NOMO-1 (cell line): ENCODE data around the gene PFDN2.

Experiments
- DNase-seq, 2 experiments: peaks; one replicate each; lab custom pipeline; 2025; ENCODE audit not compliant: unreplicated experiment in 2 of 2; lab: John Stamatoyannopoulos, UW

Gene PFDN2

DNA sequence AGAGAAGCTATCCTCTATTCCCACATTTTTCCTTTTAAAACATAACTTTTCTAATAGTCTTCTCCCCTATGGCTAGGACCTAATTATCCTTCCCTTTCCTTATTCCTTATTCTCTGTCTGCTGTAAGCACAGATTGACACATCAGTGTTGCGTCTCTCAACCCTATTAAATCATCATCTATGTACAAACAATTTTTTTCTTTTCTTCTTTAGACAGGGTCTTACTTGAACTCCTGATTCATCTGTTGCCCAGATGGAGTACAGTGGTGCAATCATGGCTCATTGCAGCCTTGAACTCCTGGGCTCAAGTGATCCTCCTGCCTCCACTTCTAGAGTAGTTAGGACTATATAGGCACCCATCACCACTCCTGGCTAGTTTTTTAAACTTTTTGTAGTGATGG lies 11.4 kb downstream of the PFDN2 start:
- DNase-seq, result no peak

DNA sequence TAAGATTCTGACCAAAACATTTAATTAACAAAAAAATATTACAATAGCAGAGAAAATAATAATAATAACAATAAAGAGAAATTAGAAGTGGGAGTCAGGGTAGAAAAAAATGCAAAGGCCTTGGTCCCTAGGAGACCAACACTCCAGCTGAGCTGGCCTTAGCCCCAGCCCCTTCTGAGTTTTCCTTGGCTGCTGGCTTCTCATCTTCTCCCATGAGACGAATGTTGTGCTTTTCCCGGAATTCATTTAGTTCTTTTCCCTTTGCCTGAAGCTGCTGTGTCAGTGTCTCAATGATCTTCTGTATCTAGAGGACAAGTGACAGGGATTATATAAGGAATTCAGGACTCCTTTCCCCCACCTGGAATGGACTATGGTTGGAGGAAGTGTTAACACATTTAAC lies 17.3 kb downstream of the PFDN2 start:
- DNase-seq, result no peak

DNA sequence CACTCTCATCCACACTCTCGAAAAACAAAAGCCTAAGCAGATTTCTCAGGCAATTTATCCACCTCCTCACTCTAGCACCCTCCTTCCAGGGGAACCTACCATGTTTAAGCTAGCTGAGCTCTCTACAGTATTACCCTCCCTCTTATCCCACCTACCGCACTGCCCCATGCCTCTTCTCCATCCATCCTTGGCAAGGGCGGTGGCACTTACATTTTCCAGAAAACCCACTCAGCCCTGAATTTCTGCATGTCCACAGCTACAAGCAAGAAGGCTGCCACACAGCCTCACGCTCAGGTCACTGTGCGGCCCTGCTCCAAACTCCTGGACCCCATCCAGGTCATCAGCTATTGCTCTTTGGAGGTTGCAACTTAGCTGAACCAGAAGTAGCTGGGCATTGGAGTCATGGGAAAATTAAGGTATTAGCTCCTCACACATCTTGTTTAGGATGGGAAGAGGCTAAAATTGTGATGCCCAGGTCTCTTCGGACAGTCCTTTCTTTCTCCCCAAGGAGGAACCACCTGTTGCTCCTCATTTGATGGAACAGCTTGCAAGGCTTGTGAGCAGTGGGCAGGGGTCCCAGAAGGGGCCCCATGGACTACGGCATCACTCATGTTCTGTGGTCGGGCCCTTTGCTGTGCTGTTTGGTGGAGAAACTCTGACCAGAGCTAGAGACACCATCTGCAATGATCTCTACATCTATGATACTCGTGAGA lies 18.6 kb downstream of the PFDN2 start:
- no peak for DNase-seq

DNA sequence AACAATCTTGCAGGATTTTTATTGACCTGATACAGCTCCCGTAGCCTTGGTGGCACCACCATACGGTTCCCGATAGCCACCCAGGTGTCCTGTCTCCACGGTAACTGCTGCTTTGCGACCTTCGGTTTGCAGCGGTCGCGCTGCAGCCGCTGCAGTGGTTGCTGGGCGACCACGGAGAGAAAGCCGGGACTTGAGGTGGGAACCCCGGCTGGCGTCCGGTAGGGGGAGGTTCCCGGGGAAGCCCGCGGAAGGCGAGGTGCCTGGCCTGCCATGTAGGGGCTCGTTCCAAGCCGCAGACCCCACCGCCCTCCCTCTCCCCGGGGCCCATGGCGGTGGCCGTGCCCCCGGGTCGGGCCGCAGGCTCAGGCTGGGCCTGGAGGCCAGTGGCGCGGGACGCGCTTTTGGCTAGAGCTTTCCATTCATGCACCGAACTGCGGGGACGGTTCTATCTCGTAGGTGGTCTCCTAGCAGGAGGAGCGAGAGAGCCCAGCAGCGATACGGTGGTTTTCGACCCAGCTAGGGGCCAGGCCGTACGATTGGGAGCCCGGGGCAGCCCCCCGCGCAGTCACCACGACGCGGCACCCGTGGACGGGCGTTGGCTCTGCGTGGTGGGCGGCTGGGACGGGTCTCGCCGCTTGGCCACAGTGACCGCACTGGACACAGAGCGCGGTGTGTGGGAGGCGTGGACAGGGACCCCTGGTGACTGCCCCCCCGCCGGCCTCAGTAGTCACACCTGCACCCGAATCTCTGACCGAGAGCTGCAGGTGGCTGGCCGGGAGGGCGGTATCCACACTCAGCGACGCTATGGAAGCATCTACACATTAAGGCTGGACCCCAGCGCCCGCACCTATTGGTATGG lies 19.4 kb downstream of the PFDN2 start, which contains the start of gene KLHDC9:
Gene KLHDC9 (plus strand): TSS at position 152 of the 859 bp plus-strand sequence. CDS start 175 bp downstream, at position 327.
- no peak for DNase-seq

DNA sequence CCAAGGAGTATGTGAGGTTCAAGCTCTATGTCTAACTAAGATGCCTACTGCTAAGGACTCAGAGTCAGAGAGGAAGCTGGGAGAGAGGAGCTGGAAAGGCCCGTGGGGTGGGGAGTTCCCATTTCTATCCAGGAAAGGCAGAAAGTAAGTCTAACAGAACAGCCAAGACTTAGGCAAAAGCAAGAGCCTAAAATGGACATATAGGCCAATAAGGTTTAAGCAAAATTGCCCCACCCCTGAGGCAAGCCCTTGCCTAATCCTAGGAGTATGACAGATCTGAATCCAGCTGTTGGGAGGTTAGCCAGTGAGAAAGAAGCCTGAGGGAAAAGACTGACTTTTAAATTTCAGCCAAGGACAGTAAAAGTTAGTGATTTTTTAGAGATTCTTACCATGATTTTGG lies 21.3 kb downstream of the PFDN2 start:
- DNase-seq, result peak; percentile 13 to 17

DNA sequence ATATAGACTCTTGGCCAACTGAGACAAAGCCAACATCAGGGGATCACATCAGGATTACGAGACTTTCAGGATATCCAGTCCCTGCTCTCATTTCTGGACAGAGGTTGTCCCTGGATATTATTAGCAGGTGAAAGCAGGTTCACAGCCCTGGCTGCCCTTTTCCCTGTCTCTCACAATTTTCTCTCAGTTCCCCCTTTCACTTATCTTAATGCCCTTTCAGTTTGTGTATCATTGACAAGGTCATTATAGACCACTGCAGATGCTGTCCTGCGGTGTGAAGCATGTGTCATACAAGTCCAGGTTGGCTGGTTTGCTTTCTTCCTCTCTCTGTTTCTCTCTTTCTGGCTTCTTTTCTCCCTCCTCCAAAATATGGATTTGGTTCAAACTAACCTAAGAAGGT lies 21.8 kb downstream of the PFDN2 start:
- DNase-seq, result peak in 1 of 2 experiments; percentile 4

DNA sequence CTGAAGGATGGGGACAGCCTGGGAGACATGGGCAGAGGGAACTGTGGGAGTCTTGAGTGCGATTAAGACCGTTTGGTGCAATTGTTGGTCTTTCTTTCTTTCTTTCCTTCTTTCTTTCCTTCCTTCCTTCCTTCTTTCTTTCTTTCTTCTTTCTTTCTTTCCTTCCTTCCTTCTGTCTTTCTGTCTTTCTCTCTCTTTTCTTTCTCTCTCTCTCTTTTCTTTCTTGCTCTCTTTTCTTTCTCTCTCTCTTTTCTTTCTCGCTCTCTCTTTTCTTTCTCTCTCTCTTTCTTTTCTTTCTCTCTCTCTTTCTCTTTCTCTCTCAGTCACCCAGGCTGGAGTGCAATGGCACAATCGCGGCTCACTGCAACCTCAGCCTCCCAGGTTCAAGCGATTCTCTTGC lies 22.6 kb downstream of the PFDN2 start:
- DNase-seq, result no peak

DNA sequence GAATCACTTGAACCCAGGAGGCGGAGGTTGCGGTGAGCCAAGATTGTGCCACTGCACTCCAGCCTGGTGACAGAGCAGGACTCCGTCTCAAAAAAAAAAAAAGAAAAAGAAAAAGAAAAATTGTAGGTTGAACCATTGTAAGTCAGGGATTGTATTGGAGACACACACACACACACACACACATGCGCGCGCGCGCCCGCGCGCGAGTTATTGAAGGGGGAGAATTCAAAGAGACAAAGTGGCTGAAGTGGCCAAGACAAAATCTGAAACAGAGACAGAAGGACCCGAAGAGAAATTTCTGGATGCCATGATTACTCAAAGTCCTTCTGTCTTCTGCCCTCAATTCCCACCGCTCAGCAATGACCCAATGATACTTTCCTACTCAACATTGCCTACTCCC lies 23.4 kb downstream of the PFDN2 start:
- no peak for DNase-seq

DNA sequence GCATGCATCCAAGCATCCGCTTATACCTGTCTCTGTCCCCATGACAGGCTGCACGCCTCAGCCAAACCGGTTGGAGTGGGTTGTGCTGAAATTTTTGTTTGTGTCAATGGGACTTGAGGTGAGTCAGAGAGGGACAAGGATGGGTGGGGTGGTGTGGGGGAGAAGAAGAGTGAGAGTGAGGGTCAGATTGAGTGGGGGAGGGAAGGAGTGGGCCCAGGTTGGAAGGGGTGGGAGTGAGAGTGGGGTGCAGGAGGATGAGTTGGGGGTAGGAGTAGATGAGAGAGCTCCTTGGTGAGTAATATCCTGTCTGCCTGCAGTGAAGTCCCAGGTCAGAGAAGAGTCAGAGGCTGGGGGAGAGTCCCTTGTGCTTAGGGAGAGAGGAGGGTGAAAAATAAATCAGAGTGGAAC lies 25.2 kb downstream of the PFDN2 start:
- DNase-seq, result no peak

DNA sequence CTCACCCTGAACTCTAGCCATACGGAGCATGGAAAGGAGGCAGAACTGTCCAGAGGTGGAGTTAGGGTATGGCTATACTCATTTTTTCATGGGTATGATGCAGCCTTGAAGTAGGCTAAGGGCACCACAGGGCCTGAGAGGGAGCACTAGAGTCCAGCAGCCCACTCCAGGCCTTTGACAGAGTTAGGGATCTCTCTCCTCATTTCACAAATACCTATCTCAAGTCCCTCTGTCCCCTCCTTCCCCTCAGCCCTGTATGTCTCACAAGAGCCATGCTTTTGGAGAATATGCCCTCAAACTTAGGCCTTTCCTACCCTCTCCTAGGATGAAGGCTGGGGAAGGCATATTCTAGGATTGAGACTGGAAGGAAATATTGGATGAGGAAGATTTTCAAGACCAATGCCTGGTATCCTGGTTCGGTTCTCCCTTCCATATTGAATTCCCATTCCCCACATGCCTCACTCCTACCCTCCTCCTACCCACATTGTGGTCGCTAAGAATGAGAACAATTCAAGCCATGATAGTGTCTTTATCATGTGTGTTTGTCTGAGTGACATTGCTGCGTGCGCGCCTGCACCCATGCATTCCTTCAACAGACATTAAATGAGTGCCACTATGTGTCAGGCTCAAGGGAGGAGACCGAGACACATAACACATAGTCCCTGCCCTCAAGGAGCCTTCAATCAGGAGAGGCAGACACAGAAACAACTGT lies 25.9 kb downstream of the PFDN2 start:
- no peak for DNase-seq

DNA sequence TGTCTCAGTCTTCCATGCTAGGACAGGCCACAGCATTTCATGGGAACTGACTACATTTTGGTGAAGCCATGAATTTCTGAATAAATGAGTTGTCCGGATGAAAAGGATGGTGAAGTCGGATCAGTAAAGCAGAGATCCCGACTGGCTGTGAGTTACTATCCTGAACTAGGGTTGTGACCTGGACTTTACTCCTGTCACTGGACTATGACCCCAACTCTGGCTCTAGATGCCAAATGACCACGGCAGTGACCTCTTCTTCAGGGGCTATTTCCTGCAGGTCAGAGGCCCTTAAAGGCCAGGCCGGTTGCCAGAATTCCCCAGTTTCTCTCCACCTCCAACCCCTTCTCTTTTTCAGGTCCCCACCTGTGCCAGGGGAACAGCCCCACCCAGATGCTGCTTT lies 26.7 kb downstream of the PFDN2 start:
- no peak for DNase-seq

DNA sequence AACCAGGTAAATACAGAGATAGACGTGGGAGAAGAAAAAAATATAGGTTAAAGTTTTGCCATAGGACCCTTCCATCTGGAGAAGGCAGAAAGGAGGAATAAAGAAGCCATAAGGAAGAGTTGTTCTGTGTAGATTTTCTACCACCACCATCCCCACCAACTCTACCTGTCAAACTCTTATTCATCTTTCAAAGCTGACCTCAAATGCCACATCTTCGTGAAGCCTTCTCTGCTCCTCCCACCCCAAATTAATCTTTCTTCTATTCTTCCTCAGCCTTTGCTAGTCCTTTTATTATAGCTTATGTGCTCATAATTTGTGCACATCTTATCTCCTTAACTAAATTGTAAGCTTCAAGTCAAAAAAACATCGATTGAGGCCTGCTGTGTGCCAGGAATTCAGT lies 27.2 kb downstream of the PFDN2 start:
- no peak for DNase-seq

DNA sequence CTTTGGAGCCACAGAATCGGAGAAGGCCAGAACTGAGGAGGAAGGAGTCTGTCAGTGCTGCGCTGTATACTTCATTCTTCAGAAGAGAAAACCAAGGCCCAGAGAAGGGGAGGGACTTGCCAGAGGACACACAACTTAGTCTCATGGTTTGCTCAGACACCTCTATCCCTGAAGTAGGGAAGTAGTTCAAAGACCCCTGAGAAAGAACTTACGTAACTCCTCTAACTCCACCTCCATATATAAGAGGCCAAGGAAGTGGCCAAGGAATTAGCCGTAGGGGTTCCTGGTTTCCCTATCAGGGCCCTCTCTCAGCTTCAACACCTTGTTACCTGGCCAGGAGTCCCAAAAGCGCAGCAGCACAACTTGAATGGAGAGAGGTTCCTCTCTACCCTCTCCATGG lies 27.9 kb downstream of the PFDN2 start:
- no peak for DNase-seq

DNA sequence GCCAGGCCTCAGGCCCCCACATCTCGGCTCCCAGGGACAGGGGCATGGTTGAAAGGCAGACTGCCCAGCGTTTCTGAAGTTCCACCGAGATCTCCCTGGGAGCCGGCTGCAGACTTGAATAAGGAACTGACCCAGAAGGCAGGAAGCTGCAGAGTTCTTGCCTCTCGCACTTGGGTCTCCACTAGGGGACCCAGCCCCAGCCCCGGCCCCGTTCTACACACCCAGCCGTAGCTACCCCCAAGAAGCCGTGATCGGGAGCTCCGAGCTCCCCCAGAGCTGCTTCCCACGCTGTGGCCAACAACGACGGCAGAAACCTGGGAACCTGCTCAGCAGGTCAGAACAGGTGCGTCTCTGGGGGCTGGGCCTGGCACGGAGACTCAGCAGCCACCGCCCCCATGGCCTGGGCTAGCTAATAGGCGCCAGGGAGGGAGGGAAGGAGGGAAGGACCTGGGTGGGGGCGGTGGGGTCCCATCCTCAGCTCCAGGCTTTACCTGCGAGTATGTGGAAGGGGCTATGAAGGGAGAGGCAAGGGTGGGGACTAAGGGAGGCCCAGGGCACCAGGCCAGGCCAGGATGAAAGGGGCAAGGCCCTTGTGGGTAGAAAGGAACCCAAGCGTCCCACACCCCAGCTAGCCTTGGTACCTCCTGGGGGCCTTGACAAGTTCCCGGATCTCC lies 28.4 kb downstream of the PFDN2 start, which contains the start of gene NECTIN4:
Gene NECTIN4 (minus strand): TSS at position 308 of the 674 bp plus-strand sequence. CDS start 262 bp downstream, at position 46.
- no peak for DNase-seq

DNA sequence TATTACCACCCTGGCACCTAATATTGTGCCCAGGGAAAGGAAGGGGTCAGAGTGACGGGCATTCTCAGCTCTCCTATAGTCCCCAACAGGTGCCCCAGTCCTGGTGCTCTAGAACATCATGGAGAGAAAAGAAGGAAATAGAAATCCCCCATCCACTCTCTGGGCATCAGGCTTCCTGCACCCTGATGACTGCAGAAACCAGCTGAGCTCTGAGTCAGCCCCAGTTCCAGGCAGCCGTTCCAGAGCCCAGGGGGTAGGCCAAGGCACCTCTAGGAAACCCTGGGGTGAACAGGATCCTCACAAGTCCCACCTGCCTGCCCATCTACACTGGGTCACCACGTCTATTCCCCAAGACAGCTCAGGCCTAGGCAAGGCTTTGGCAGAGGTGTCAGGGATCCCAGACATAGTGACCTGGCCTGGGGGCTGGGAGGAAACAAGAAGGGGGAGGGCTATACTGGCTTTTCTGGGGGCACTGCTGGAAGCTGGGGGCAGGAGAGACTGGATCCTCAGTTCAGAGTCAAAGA lies 29.2 kb downstream of the PFDN2 start:
- DNase-seq, result no peak

DNA sequence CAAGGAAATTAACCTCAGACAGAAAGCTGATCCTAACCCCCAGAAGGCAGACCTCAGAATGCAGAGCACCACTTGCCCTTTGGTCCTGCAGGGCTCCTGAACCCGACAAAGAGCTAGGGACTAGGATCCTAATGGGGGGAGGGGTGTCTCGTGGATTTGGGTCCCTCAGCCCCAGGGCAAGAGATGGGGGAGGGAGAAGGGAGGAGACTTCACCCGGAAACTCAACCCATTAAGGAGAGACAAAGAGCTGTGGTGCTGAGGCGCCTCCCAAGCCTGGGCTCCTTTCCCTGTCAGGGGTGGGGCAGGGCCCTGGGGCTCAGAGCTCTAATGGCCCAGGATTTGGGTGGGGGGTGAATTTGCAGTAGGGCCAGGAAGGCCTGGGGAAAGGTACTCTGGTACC lies 31.4 kb downstream of the PFDN2 start:
- DNase-seq, result no peak

DNA sequence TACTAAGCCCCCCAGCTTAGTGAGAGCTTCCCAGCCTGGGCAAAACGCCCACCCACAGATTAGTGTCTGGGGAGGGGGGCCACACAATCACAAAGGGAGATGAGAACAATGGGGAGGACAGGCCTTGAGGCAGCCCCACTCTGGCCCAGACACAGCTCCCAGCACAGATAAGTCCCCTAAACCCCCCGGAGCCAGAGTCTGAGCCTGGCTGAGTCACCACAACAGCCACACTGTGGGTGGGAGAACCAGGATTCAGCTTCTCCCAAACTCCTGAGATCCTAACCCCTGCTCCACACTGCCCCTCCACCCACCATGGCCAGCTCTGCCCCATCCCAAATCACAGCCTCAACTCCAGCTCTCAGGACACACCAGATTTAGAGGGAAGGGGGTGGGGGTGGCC lies 32.7 kb downstream of the PFDN2 start:
- no peak for DNase-seq

DNA sequence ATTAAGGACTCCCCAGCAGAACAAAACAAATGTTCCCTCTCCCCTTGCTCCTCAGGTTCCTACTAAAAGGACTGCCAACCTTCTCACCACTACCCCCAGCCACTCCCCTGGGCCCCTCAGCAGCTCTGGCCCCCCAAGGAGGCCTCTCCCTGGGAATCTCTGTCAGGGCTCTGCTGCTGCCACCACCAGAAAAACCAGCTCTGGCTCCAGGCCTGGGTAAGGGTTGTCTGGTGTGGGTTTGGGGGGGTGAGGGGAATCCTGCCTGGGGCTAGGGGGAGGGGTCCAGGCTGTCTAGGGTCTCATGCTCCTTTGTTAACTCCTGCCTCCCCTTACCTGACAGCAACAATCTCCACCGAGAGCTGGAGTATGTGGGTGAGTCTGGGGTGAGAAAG lies 33.2 kb downstream of the PFDN2 start:
- no peak for DNase-seq

DNA sequence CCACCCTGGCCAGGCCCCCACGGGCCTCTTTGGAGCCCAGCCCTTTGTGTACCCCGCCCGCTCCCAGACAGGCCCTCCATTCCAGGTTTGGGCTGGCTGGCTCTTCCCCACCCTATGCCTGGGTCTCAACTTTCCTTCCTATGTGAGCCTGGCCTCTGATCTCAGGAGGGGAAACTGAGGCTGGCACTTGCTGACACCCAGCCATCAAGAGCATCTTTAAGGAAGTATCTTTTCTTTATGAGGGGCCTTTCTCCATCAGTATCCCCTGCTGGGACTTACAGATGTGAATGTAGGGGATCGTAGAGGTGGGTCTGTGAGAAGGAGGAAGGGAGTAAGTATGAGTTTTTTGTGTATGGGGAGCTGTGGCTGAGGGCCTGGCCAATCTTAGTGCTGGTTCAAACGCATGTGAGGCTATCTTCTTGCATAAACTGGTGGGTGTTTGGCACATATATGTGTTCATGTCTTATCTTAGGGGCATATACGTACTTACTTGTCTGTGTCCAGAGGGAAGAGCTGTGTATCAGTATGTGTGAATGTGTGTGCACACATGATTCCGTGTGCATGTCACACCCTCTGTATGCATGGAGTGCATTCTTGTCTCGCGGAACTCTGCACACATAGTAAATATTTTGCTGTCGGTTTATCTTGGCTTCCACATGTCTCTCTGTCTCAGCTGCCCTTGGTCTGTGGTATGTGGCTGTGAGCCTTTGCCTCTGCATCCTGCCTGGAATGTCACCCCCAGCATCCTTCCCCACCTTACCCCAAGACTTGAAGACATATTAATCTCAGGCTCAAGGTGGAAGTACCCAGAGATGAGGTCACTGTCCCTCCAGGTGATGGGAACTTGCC lies 33.9 kb downstream of the PFDN2 start:
- peak in 1 of 2 experiments; percentile 21 for DNase-seq
